K562 (cell line): ENCODE results near the gene DENND4C. TPM values are rescaled to one million over a fixed set of nuclear protein-coding genes. Genes with fewer than 3 reads are reported as not detected.

Experiments used
- ATAC-seq: fragments of 200-7000 bp; cut with Tn5 transposase; 3 replicates; pipeline ENCODE4 v1.9.1; 2020; ENCODE audit warnings: moderate library complexity
- BruUV-seq: library from RNA; stranded (reverse); fragments of 400-500 nt; replicated peaks from 2 replicates; lab custom pipeline; 2021; lab: Mats Ljungman, UMichigan
- CTCF ChIA-PET: fragments of 300-600 bp; formaldehyde crosslinking; extraction: SDS; loops from one replicate; lab custom pipeline; 2021; ENCODE audit warnings: low intra/inter-chr PET ratio; lab: Yijun Ruan, JAX
- POLR2A ChIA-PET: fragments of 300-600, 350-650 bp; sonication (Branson Sonifier 250); formaldehyde crosslinking; extraction: SDS; loops from one replicate; lab custom pipeline; 2021; ENCODE audit warnings: antibody characterized with exemption, inconsistent platforms; lab: Yijun Ruan, JAX
- DNase-seq, 4 experiments: peaks; one replicate each; pipeline versions ENCODE4 v3.0.0 to v3.0.0-alpha.2; 2011 to 2018; ENCODE audit warnings: low spot score in 3 of 4, mixed read lengths in 3 of 4; ENCODE audit errors: extremely low read depth in 1 of 4
- FAIRE-seq: peaks from 2 replicates; lab custom pipeline; 2011; peaks lifted over from hg19 to GRCh38; lab: Jason Lieb, UNC
- H2AFZ ChIP-seq: 2 replicates; pipeline ENCODE4 v1.6.0; 2011; ENCODE audit warnings: low read depth, low read length, control low read depth, inconsistent platforms
- H3K27ac ChIP-seq: fragments of 200-600 bp; 3 replicates; pipeline ENCODE4 v1.8.0; 2011; ENCODE audit warnings: low read depth, mild to moderate bottlenecking, control low read depth, inconsistent platforms, low read length, moderate library complexity, mixed read lengths; ENCODE audit errors: extremely low read depth
- H3K27me3 ChIP-seq, 2 experiments: fragments of 300-600 bp in 1 of 2; 2 replicates in 1 of 2; 3 replicates in 1 of 2; pipeline versions ENCODE4 v1.6.0 to v1.8.0; 2011; ENCODE audit warnings: inconsistent platforms in 2 of 2, low read length in 2 of 2, mild to moderate bottlenecking in 1 of 2, mixed read lengths in 1 of 2, moderate library complexity in 1 of 2; ENCODE audit not compliant: control insufficient read depth in 2 of 2, insufficient read depth in 2 of 2
- H3K36me3 ChIP-seq: fragments of 300-600 bp; 3 replicates; pipeline ENCODE4 v1.8.0; 2011; ENCODE audit warnings: mild to moderate bottlenecking, low read length, inconsistent platforms; ENCODE audit not compliant: control insufficient read depth, insufficient read depth
- H3K4me1 ChIP-seq, 2 experiments: fragments of 200-600 bp in 1 of 2; replicated peaks in 1 of 2; 2 replicates in 1 of 2; 3 replicates in 1 of 2; pipeline versions ENCODE4 v1.5.1 to v1.8.0; 2011; ENCODE audit warnings: inconsistent platforms in 2 of 2, low read length in 2 of 2, mild to moderate bottlenecking in 1 of 2, mixed read lengths in 1 of 2, moderate library complexity in 1 of 2; ENCODE audit not compliant: control insufficient read depth in 2 of 2, insufficient read depth in 2 of 2
- H3K4me2 ChIP-seq: 2 replicates; pipeline ENCODE4 v1.6.1; 2011; ENCODE audit warnings: low read length, control low read depth, inconsistent platforms, mixed read lengths; ENCODE audit not compliant: insufficient read depth
- H3K4me3 ChIP-seq: fragments of 200-600 bp; sonication (generic), shearing (Covaris generic); 2 replicates; pipeline ENCODE4 v1.5.1; 2016; ENCODE audit warnings: control low read depth, inconsistent platforms
- H3K79me2 ChIP-seq: fragments of 200-600 bp; 3 replicates; pipeline ENCODE4 v1.8.0; 2011; ENCODE audit warnings: low read length, inconsistent platforms; ENCODE audit not compliant: control insufficient read depth, insufficient read depth
- H3K9ac ChIP-seq, 2 experiments: 2 replicates each; pipeline versions ENCODE4 v1.6.0 to v1.6.1; 2011; ENCODE audit warnings: low read depth in 2 of 2, low read length in 2 of 2, control low read depth in 1 of 2, inconsistent platforms in 1 of 2, mild to moderate bottlenecking in 1 of 2, mixed read lengths in 1 of 2; ENCODE audit not compliant: insufficient read depth in 1 of 2
- H3K9me1 ChIP-seq: one replicate; pipeline ENCODE4 v1.6.0; 2011; ENCODE audit warnings: inconsistent platforms, mild to moderate bottlenecking, low read length, moderate library complexity; ENCODE audit not compliant: control insufficient read depth, insufficient read depth
- H3K9me3 ChIP-seq: replicated peaks from 2 replicates; pipeline ENCODE4 v1.5.1; 2011; ENCODE audit warnings: low read depth, low read length, inconsistent platforms; ENCODE audit not compliant: control insufficient read depth, insufficient read depth
- H4K20me1 ChIP-seq: replicated peaks from 2 replicates; pipeline ENCODE4 v1.6.1; 2011; ENCODE audit warnings: low read length, inconsistent platforms, mixed read lengths; ENCODE audit not compliant: control insufficient read depth, insufficient read depth
- FOXO4 ChIP-seq: fragments of 450-650 bp; formaldehyde crosslinking; IDR thresholded peaks from 2 replicates; pipeline ENCODE4 v1.4.0; 2020; ENCODE audit warnings: mild to moderate bottlenecking, moderate library complexity
- MAZ ChIP-seq, 2 experiments: fragments of 450-650 bp in 1 of 2; sonication (generic) in 1 of 2; formaldehyde crosslinking; IDR thresholded peaks in 1 of 2; conservative IDR thresholded peaks in 1 of 2; 2 replicates each; pipeline versions ENCODE4 v1.4.0 to v1.5.0; 2020; ENCODE audit warnings: mild to moderate bottlenecking in 1 of 2, missing genetic modification reagents in 1 of 2
- MEIS2 ChIP-seq: fragments of 450-650 bp; IDR thresholded peaks from 2 replicates; pipeline ENCODE4 v1.6.1; 2014; ENCODE audit warnings: mild to moderate bottlenecking; ENCODE audit not compliant: partially characterized antibody
- PBX2 ChIP-seq, 2 experiments: IDR thresholded peaks in 1 of 2; conservative IDR thresholded peaks in 1 of 2; 2 replicates each; pipeline ENCODE4 v1.6.1; 2016; ENCODE audit warnings: low read depth in 2 of 2, mild to moderate bottlenecking in 1 of 2, missing compliant biosample characterization in 1 of 2, missing genetic modification characterization in 1 of 2, moderate library complexity in 1 of 2
- RB1 ChIP-seq: fragments of 450-650 bp; IDR thresholded peaks from 2 replicates; pipeline ENCODE4 v1.6.1; 2017; ENCODE audit warnings: low read depth, mild to moderate bottlenecking
- SNAPC5 ChIP-seq: fragments of 250-450 bp; sonication (Bioruptor Pico); IDR thresholded peaks from 2 replicates; pipeline ENCODE4 v1.8.0; 2021; ENCODE audit warnings: moderate library complexity, mild to moderate bottlenecking, inconsistent platforms
- TRIM24 ChIP-seq, 2 experiments: fragments of 450-650 bp; IDR thresholded peaks; 2 replicates each; pipeline ENCODE4 v1.6.1; 2016
- ZNF347 ChIP-seq: fragments of 450-650 bp; formaldehyde crosslinking; IDR thresholded peaks from 2 replicates; pipeline ENCODE4 v1.4.0; 2020; ENCODE audit warnings: low read depth, mild to moderate bottlenecking, moderate library complexity
- WGBS: fragments of 100-300 bp; shearing (Covaris generic); methylation state at CpG from one replicate; pipeline ENCODE4 v1.1.6; 2016; ENCODE audit warnings: low coverage, mixed read lengths; ENCODE audit not compliant: insufficient coverage; ENCODE audit errors: missing lambda C conversion rate; 5-methylcytosine and 5-hydroxymethylcytosine counted together
- in situ Hi-C: fragments of 300-500 bp; cut with MboI; formaldehyde crosslinking; loops from 4 replicates; pipeline ENCODE4 v1.15.0; 2018; ENCODE audit warnings: inconsistent platforms, mixed read lengths
- intact Hi-C: fragments of 100-400 bp; cut with micrococcal nuclease; formaldehyde crosslinking; loops from 2 replicates; pipeline ENCODE4 v1.14.2; 2022
- polyA plus RNA-seq, 8 experiments: library from polyadenylated mRNA; depleted of rRNA in 4 of 8; stranded (reverse) in 5 of 8; unstranded in 3 of 8; fragments of >200 nt; fragmentation: Nextera tagmentation in 2 of 8; fragmentation: Illumina TruSeq in 1 of 8; extraction: Ambion mirVana in 2 of 8; extraction: Trizol in 1 of 8; gene quantifications; 2 replicates each; pipeline versions ENCODE4 v1.2.1 to v1.2.3, GENCODE V29; 2011 to 2014; ENCODE audit warnings: inconsistent platforms in 1 of 8, missing spikeins in 1 of 8
- total RNA-seq, 7 experiments: library from RNA; depleted of rRNA in 6 of 7; stranded (reverse); fragments of >200 nt in 6 of 7; fragmentation: Illumina TruSeq in 2 of 7; extraction: Trizol in 2 of 7; gene quantifications; 2 replicates each; pipeline versions ENCODE4 v1.2.1 to v1.2.3, GENCODE V29; 2011 to 2021; ENCODE audit warnings: low replicate concordance in 1 of 7
- TF ChIP-seq, protein P1 (sequence below): fragments of 250-450 bp; sonication (Bioruptor Pico); IDR thresholded peaks from 2 replicates; pipeline ENCODE4 v1.8.0; 2021; ENCODE audit warnings: mild to moderate bottlenecking, moderate library complexity
- TF ChIP-seq, protein P2 (sequence below): IDR thresholded peaks from 2 replicates; pipeline ENCODE4 v1.6.1; 2014; ENCODE audit warnings: antibody characterized with exemption
- TF ChIP-seq, protein P3 (sequence below): sonication (generic); formaldehyde crosslinking; IDR thresholded peaks from 2 replicates; pipeline ENCODE4 v1.8.0; 2022; ENCODE audit warnings: missing genetic modification reagents, mild to moderate bottlenecking, borderline replicate concordance
- TF ChIP-seq, protein P4 (sequence below): fragments of 200-800 bp; sonication (Bioruptor generic); IDR thresholded peaks from 2 replicates; pipeline ENCODE4 v1.6.1; 2017; ENCODE audit warnings: missing genetic modification characterization, missing compliant biosample characterization

DENND4C gene
- total and polyA plus RNA-seq, 9 of the 15 experiments (the other 6 are each of a cell fraction or from before 2014, with no cell fraction given) = 4.8 to 31.8 (median 13.9) TPM

DNA sequence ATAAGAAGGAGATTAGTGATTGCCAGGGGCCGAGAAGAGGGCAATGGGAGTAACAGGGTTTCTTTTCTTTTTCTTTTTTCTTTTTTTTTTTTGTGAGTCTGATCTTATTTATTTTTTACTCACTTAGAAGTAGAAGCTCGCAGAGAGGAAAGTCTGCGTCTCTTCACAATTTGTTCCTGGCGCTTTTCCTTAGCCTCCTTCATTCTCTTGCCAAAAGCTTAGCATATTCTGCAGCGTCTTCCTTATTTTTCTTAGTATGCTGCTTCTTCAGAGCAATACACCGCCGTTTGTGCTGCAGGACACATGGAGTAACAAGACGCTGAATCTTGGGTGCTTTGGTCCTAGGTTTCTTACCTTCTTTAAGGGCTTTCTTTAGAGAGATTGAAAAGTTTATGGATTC lies 30.3 kb upstream of the DENND4C start:
- no peak for DNase-seq
- BruUV-seq = no TSS peak
- no peaks in the 10 kb centered on the region for H3K9me3 ChIP-seq
- FAIRE-seq = no peak
- ATAC-seq = no peak
- ChIA-PET CTCF (no interaction called here), POLR2A (no interaction called here)
- in situ Hi-C loops = no loop called here
- H3K27ac ChIP-seq = no peak overlapping the region
- no peak overlapping the region for H3K4me2 ChIP-seq
- H3K36me3 ChIP-seq = no peaks in the 10 kb centered on the region
- H3K4me1 ChIP-seq = peaks cover 4 to 11% of the 10 kb centered on the region in 2 experiments; a peak in 3 of 5 replicates
- 42% methylated on average over 6 of the region's 8 CpGs for WGBS
- H3K9ac ChIP-seq = no peak overlapping the region
- no peaks in the 10 kb centered on the region for H3K27me3 ChIP-seq
- H3K79me2 ChIP-seq = no peaks in the 10 kb centered on the region
- H3K4me3 ChIP-seq = no peak overlapping the region
- no peaks in the 10 kb centered on the region for H4K20me1 ChIP-seq
- H3K9me1 ChIP-seq = no peaks in the 10 kb centered on the region
- no peak overlapping the region for H2AFZ ChIP-seq
- intact Hi-C loops = no loop called here
- TF ChIP-seq PBX2 (CRISPR knock-in tag; IDR thresholded peaks at IDR 0.05; ENCODE audit: low read depth) (no peak), PBX2 (tag; conservative IDR thresholded peaks at IDR 0.05; ENCODE audit: low read depth) (no peak), MEIS2 (no peak), TRIM24 (IDR thresholded peaks at IDR 0.05) (no peak), MAZ (CRISPR knock-in tag; conservative IDR thresholded peaks at IDR 0.05 in 1 of 2, IDR thresholded peaks at IDR 0.05 in 1 of 2) (no peak), FOXO4 (CRISPR knock-in tag) (no peak), RB1 (no peak), SNAPC5 (CRISPR knock-in tag) (no peak), ZNF347 (CRISPR knock-in tag) (no peak)
- TF ChIP-seq, protein P1, sequence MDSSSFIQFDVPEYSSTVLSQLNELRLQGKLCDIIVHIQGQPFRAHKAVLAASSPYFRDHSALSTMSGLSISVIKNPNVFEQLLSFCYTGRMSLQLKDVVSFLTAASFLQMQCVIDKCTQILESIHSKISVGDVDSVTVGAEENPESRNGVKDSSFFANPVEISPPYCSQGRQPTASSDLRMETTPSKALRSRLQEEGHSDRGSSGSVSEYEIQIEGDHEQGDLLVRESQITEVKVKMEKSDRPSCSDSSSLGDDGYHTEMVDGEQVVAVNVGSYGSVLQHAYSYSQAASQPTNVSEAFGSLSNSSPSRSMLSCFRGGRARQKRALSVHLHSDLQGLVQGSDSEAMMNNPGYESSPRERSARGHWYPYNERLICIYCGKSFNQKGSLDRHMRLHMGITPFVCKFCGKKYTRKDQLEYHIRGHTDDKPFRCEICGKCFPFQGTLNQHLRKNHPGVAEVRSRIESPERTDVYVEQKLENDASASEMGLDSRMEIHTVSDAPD (CRISPR knock-in tag) = no peak
- TF ChIP-seq, protein P2, sequence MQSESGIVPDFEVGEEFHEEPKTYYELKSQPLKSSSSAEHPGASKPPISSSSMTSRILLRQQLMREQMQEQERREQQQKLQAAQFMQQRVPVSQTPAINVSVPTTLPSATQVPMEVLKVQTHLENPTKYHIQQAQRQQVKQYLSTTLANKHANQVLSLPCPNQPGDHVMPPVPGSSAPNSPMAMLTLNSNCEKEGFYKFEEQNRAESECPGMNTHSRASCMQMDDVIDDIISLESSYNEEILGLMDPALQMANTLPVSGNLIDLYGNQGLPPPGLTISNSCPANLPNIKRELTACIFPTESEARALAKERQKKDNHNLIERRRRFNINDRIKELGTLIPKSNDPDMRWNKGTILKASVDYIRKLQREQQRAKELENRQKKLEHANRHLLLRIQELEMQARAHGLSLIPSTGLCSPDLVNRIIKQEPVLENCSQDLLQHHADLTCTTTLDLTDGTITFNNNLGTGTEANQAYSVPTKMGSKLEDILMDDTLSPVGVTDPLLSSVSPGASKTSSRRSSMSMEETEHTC = no peak
- TF ChIP-seq, protein P3, sequence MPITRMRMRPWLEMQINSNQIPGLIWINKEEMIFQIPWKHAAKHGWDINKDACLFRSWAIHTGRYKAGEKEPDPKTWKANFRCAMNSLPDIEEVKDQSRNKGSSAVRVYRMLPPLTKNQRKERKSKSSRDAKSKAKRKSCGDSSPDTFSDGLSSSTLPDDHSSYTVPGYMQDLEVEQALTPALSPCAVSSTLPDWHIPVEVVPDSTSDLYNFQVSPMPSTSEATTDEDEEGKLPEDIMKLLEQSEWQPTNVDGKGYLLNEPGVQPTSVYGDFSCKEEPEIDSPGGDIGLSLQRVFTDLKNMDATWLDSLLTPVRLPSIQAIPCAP = no peak
- TF ChIP-seq, protein P4, sequence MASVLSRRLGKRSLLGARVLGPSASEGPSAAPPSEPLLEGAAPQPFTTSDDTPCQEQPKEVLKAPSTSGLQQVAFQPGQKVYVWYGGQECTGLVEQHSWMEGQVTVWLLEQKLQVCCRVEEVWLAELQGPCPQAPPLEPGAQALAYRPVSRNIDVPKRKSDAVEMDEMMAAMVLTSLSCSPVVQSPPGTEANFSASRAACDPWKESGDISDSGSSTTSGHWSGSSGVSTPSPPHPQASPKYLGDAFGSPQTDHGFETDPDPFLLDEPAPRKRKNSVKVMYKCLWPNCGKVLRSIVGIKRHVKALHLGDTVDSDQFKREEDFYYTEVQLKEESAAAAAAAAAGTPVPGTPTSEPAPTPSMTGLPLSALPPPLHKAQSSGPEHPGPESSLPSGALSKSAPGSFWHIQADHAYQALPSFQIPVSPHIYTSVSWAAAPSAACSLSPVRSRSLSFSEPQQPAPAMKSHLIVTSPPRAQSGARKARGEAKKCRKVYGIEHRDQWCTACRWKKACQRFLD = no peak
